GM23338 (cell line): ENCODE results near the gene CHST13.

Experiments used
- CREB1 ChIP-seq: fragments of 250-450 bp; sonication (Bioruptor Pico); IDR thresholded peaks from 2 replicates; pipeline ENCODE4 v1.5.0; 2020; ENCODE audit warnings: low read depth, mild to moderate bottlenecking, moderate library complexity
- CTCF ChIP-seq, 2 experiments: fragments of 200-600 bp in 1 of 2; sonication (generic) in 1 of 2; conservative IDR thresholded peaks; 2 replicates each; pipeline versions ENCODE4 v1.5.1 to v1.6.1; 2016 to 2017; ENCODE audit warnings: antibody characterized with exemption in 2 of 2, low read depth in 2 of 2, mild to moderate bottlenecking in 2 of 2, moderate library complexity in 1 of 2
- ETS1 ChIP-seq: IDR thresholded peaks from 2 replicates; pipeline ENCODE4 v1.6.1; 2016; ENCODE audit warnings: antibody characterized with exemption
- EZH2 ChIP-seq: fragments of 200-600 bp; sonication (generic); IDR thresholded peaks from one replicate; pipeline ENCODE4 v1.8.0; 2017; ENCODE audit warnings: antibody characterized with exemption, mild to moderate bottlenecking, low read depth; ENCODE audit not compliant: unreplicated experiment
- EZH2phosphoT487 ChIP-seq: fragments of 200-600 bp; sonication (generic); IDR thresholded peaks from one replicate; pipeline ENCODE4 v1.8.1; 2018; ENCODE audit warnings: antibody characterized with exemption; ENCODE audit not compliant: unreplicated experiment
- JUNB ChIP-seq: IDR thresholded peaks from one replicate; pipeline ENCODE4 v1.6.1; 2016; ENCODE audit warnings: antibody characterized with exemption; ENCODE audit not compliant: unreplicated experiment
- NANOG ChIP-seq: IDR thresholded peaks from 2 replicates; pipeline ENCODE4 v1.6.1; 2016; ENCODE audit warnings: antibody characterized with exemption, borderline replicate concordance
- POLR2AphosphoS5 ChIP-seq: IDR thresholded peaks from 2 replicates; pipeline ENCODE4 v1.6.1; 2016; ENCODE audit warnings: antibody characterized with exemption, low read depth
- REST ChIP-seq: IDR thresholded peaks from one replicate; pipeline ENCODE4 v1.6.1; 2018; ENCODE audit warnings: antibody characterized with exemption; ENCODE audit not compliant: unreplicated experiment
- STAT1 ChIP-seq: IDR thresholded peaks from one replicate; pipeline ENCODE4 v1.6.1; 2016; ENCODE audit warnings: antibody characterized with exemption; ENCODE audit not compliant: unreplicated experiment
- ZNF114 ChIP-seq: fragments of 250-450 bp; sonication (Bioruptor Pico); IDR thresholded peaks from 2 replicates; pipeline ENCODE4 v1.5.0; 2020; ENCODE audit warnings: mild to moderate bottlenecking, moderate library complexity
- ZNF462 ChIP-seq: fragments of 250-450 bp; sonication (Bioruptor Pico); IDR thresholded peaks from 2 replicates; pipeline ENCODE4 v1.5.0; 2020; ENCODE audit warnings: mild to moderate bottlenecking, moderate library complexity

GRCh38 chr3:126524429-126524988, 554 bp downstream of the CHST13 start:
- TF ChIP-seq EZH2: no peak
- TF ChIP-seq CTCF (conservative IDR thresholded peaks at IDR 0.05; ENCODE audit: low read depth in 2 of 2): 0 out of 4 replicates have a peak, but pooled peaks have one; percentile 11 to 12
- no peak for TF ChIP-seq EZH2phosphoT487
- no peak for TF ChIP-seq POLR2AphosphoS5
- TF ChIP-seq REST: no peak
- TF ChIP-seq JUNB: no peak
- TF ChIP-seq CREB1 (CRISPR knock-in tag): no peak
- no peak for TF ChIP-seq NANOG
- no peak for TF ChIP-seq STAT1
- TF ChIP-seq ETS1: no peak
- no peak for TF ChIP-seq ZNF462 (CRISPR knock-in tag)
- TF ChIP-seq ZNF114 (CRISPR knock-in tag): no peak
